Lower leg skin (tissue), 3 donors: ENCODE measurements around the gene MSH6.

Experiments used
- POLR2A ChIP-seq, 2 donors: fragments of 450-650 bp; IDR thresholded peaks; one replicate each; pipeline ENCODE4 v1.6.1; 2016 to 2017; ENCODE audit warnings: antibody characterized with exemption in 2 of 2, mild to moderate bottlenecking in 1 of 2, moderate library complexity in 1 of 2
- TF ChIP-seq, protein P1 (sequence below), 3 donors: fragments of 450-650 bp; IDR thresholded peaks; one replicate each; pipeline ENCODE4 v1.5.1; 2016; ENCODE audit warnings: antibody characterized with exemption in 3 of 3, mild to moderate bottlenecking in 3 of 3, moderate library complexity in 2 of 3

DNA sequence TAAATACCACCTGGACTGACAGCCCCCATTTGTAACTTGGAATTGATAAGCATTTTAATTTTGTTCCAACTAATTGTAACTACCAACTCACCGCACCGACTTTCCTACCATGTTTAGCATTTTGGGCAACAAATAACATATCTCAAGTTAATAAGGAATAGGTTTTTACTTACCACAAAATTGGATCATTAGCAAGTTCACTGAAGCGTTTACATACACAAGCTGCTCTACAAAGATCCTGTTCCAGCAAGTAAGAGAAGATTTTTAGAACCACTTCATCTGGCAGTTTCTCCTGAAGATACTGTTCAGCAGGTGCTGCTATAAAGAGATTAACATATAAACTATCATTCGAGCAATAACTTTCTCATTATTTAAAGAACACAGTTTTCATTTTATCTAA is 55.7 kb downstream of the MSH6 start:
- TF ChIP-seq POLR2A (IDR thresholded peaks at IDR 0.05), result no peak
- TF ChIP-seq, protein P1, sequence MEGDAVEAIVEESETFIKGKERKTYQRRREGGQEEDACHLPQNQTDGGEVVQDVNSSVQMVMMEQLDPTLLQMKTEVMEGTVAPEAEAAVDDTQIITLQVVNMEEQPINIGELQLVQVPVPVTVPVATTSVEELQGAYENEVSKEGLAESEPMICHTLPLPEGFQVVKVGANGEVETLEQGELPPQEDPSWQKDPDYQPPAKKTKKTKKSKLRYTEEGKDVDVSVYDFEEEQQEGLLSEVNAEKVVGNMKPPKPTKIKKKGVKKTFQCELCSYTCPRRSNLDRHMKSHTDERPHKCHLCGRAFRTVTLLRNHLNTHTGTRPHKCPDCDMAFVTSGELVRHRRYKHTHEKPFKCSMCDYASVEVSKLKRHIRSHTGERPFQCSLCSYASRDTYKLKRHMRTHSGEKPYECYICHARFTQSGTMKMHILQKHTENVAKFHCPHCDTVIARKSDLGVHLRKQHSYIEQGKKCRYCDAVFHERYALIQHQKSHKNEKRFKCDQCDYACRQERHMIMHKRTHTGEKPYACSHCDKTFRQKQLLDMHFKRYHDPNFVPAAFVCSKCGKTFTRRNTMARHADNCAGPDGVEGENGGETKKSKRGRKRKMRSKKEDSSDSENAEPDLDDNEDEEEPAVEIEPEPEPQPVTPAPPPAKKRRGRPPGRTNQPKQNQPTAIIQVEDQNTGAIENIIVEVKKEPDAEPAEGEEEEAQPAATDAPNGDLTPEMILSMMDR (IDR thresholded peaks at IDR 0.05), result no peak
